OCI-LY1 (cell line): ENCODE measurements around the gene SERINC3.

Experiments used
- H2AFZ ChIP-seq: fragments of 200-600 bp; sonication (generic), shearing (Covaris generic); 2 replicates; pipeline ENCODE4 v1.6.0; 2014; ENCODE audit warnings: antibody characterized with exemption, mild to moderate bottlenecking, low read length
- H3F3A ChIP-seq: fragments of 200-600 bp; sonication (generic), shearing (Covaris generic); 2 replicates; pipeline ENCODE4 v1.6.0; 2014; ENCODE audit warnings: mild to moderate bottlenecking, antibody characterized with exemption, low read length, moderate library complexity; ENCODE audit not compliant: insufficient read depth
- H3K27ac ChIP-seq: fragments of 200-600 bp; sonication (generic); 2 replicates; pipeline ENCODE4 v1.5.1; 2014; ENCODE audit warnings: low read length, mixed run types, mild to moderate bottlenecking, low read depth; ENCODE audit not compliant: poor library complexity, severe bottlenecking
- H3K27me3 ChIP-seq: fragments of 200-600 bp; sonication (generic); 2 replicates; pipeline ENCODE4 v1.6.0; 2014; ENCODE audit warnings: antibody characterized with exemption, mild to moderate bottlenecking, low read length, moderate library complexity; ENCODE audit not compliant: insufficient read depth
- H3K36me3 ChIP-seq: fragments of 200-600 bp; sonication (generic); 2 replicates; pipeline ENCODE4 v1.6.1; 2014; ENCODE audit warnings: mild to moderate bottlenecking, antibody characterized with exemption, low read length, moderate library complexity, mixed read lengths; ENCODE audit not compliant: insufficient read depth
- H3K4me1 ChIP-seq: fragments of 200-600 bp; sonication (generic); 2 replicates; pipeline ENCODE4 v1.5.1; 2014; ENCODE audit warnings: mild to moderate bottlenecking, low read length, moderate library complexity; ENCODE audit not compliant: insufficient read depth, severe bottlenecking
- H3K4me2 ChIP-seq: fragments of 200-600 bp; sonication (generic), shearing (Covaris generic); 2 replicates; pipeline ENCODE4 v1.6.1; 2014; ENCODE audit warnings: low read length
- H3K4me3 ChIP-seq: fragments of 200-600 bp; sonication (generic); 2 replicates; pipeline ENCODE4 v1.5.1; 2014; ENCODE audit warnings: low read length, low read depth, mild to moderate bottlenecking, mixed read lengths; ENCODE audit not compliant: poor library complexity, severe bottlenecking
- H3K79me2 ChIP-seq: fragments of 200-600 bp; shearing (Covaris generic); 2 replicates; pipeline ENCODE4 v1.6.1; 2016; ENCODE audit warnings: mixed run types, low read length, mixed read lengths; ENCODE audit not compliant: insufficient read depth
- H3K9ac ChIP-seq: fragments of 200-600 bp; sonication (generic), shearing (Covaris generic); 2 replicates; pipeline ENCODE4 v1.6.1; 2014; ENCODE audit warnings: mild to moderate bottlenecking, low read length, mixed read lengths
- H3K9me2 ChIP-seq: fragments of 200-600 bp; sonication (generic), shearing (Covaris generic); 2 replicates; pipeline ENCODE4 v1.6.1; 2014; ENCODE audit warnings: low read depth, mild to moderate bottlenecking, low read length, mixed read lengths
- H3K9me3 ChIP-seq: fragments of 200-600 bp; shearing (Covaris generic); 2 replicates; pipeline ENCODE4 v1.6.1; 2014; ENCODE audit warnings: low read length, mixed read lengths
- H4K20me1 ChIP-seq: fragments of 200-600 bp; sonication (generic), shearing (Covaris generic); 2 replicates; pipeline ENCODE4 v1.6.0; 2016; ENCODE audit warnings: mild to moderate bottlenecking, low read length; ENCODE audit not compliant: insufficient read depth
- EZH2 ChIP-seq: fragments of 200-600 bp; sonication (generic), shearing (Covaris generic); IDR thresholded peaks from 2 replicates; pipeline ENCODE4 v1.8.0; 2017; ENCODE audit warnings: borderline replicate concordance, mixed run types, mild to moderate bottlenecking, antibody characterized with exemption, low read length, moderate library complexity, mixed read lengths
- TF ChIP-seq, protein P1 (sequence below): fragments of 200-600 bp; sonication (generic), shearing (Covaris generic); IDR thresholded peaks from 2 replicates; pipeline ENCODE4 v1.5.1; 2017; ENCODE audit warnings: mild to moderate bottlenecking, antibody characterized with exemption, low read length, moderate library complexity, mixed read lengths

The SERINC3 gene

GRCh38 chr20:44449864-44450263 lies 72.0 kb downstream of the SERINC3 start:
- H4K20me1 ChIP-seq: no peaks in the 10 kb centered on the region
- no peak overlapping the region for H3K4me2 ChIP-seq
- no peak overlapping the region for H2AFZ ChIP-seq
- no peak overlapping the region for H3K27ac ChIP-seq
- TF ChIP-seq EZH2: no peak
- TF ChIP-seq, protein P1, sequence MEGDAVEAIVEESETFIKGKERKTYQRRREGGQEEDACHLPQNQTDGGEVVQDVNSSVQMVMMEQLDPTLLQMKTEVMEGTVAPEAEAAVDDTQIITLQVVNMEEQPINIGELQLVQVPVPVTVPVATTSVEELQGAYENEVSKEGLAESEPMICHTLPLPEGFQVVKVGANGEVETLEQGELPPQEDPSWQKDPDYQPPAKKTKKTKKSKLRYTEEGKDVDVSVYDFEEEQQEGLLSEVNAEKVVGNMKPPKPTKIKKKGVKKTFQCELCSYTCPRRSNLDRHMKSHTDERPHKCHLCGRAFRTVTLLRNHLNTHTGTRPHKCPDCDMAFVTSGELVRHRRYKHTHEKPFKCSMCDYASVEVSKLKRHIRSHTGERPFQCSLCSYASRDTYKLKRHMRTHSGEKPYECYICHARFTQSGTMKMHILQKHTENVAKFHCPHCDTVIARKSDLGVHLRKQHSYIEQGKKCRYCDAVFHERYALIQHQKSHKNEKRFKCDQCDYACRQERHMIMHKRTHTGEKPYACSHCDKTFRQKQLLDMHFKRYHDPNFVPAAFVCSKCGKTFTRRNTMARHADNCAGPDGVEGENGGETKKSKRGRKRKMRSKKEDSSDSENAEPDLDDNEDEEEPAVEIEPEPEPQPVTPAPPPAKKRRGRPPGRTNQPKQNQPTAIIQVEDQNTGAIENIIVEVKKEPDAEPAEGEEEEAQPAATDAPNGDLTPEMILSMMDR: no peak
- no peak overlapping the region for H3K4me3 ChIP-seq
- no peaks in the 10 kb centered on the region for H3K4me1 ChIP-seq
- H3K27me3 ChIP-seq: no peaks in the 10 kb centered on the region
- no peaks in the 10 kb centered on the region for H3F3A ChIP-seq
- H3K36me3 ChIP-seq: no peaks in the 10 kb centered on the region
- no peaks in the 10 kb centered on the region for H3K79me2 ChIP-seq
- H3K9me3 ChIP-seq: no peaks in the 10 kb centered on the region
- no peak overlapping the region for H3K9ac ChIP-seq
- H3K9me2 ChIP-seq: no peaks in the 10 kb centered on the region

GRCh38 chr20:44448753-44449546 lies 72.9 kb downstream of the SERINC3 start:
- Histone ChIP-seq H3K27ac (no peak overlapping the region), H3K4me2 (no peak overlapping the region), H3K79me2 (no peaks in the 10 kb centered on the region), H3F3A (no peaks in the 10 kb centered on the region), H3K36me3 (no peaks in the 10 kb centered on the region), H3K9me2 (no peaks in the 10 kb centered on the region), H4K20me1 (no peaks in the 10 kb centered on the region), H2AFZ (no peak overlapping the region), H3K9me3 (no peaks in the 10 kb centered on the region), H3K27me3 (no peaks in the 10 kb centered on the region), H3K4me1 (no peaks in the 10 kb centered on the region), H3K4me3 (no peak overlapping the region), H3K9ac (no peak overlapping the region)
- TF ChIP-seq, protein P1: peak; percentile 48; the same call in 1 of the 2 replicates
- no peak for TF ChIP-seq EZH2

DNA sequence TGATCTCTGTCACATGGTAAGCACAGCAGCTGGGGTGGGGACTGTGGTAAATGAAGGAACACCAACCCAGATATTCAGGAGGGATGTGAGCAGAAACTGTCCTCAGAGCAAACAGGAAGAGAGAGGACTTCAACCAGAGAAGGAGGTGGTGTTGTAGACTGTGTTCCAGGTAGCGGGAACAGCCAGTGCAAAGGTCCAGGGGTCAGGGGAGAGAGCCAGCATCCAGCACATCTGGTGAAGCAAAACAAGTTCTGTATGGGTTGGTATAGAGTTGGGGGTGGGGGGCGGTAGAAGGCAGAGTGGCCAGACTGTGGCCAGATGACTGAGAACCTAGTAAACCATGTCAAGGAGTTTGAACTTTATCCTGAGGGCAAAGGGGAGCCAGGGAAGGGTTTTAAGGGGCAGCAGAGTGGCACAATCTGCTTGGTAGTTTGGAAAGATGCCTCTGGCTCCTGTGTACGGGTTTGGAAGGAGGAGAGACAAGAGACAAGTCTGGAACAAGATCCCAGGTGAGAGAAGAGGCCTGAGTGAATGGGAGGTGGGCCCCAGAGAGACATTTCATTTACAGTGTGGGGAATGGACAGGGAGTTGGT lies 73.9 kb downstream of the SERINC3 start:
- H4K20me1 ChIP-seq: no peaks in the 10 kb centered on the region
- no peaks in the 10 kb centered on the region for H3K9me2 ChIP-seq
- no peaks in the 10 kb centered on the region for H3K4me1 ChIP-seq
- no peaks in the 10 kb centered on the region for H3K9me3 ChIP-seq
- H3K4me2 ChIP-seq: no peak overlapping the region
- no peaks in the 10 kb centered on the region for H3K36me3 ChIP-seq
- H3K9ac ChIP-seq: no peak overlapping the region
- H3K79me2 ChIP-seq: no peaks in the 10 kb centered on the region
- H3K27ac ChIP-seq: no peak overlapping the region
- H3F3A ChIP-seq: no peaks in the 10 kb centered on the region
- H2AFZ ChIP-seq: no peak overlapping the region
- no peak overlapping the region for H3K4me3 ChIP-seq
- no peak for TF ChIP-seq EZH2
- TF ChIP-seq, protein P1: no peak
- no peaks in the 10 kb centered on the region for H3K27me3 ChIP-seq
